Measurements from ENCODE around the gene ITGA11.

DNA sequence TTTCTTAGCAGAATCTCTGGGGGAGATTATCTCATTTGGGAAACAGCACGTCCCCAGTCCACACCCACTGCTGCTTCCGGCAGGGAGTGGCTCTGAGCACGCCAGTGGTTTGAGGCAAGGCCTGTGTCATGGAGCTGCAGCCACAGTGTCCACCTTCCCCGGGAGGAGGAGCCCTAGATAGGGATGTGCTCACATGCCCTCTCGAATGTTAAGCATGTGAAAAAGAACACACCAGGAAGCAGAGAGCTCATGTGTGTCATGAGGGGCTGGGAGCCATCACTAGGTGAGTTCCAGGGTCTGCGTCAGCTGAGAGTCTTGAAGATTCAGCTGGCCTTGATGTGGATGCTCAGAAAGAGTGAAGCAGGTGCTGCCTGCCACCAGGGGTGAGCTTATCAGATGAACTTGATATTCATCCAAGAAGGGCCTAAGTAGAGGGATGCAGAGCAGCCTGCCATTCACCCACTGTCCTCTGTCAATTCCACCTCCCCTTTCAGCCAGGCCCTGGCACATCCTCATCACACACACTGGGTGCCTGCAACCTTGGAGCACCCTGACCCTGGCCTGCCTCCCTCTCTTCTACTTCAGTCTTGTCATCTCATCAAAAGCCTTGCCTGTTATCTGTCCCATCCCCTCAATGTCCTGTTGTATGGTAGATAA is 16.3 kb downstream of the ITGA11 start:
- TF ChIP-seq, protein P1, sequence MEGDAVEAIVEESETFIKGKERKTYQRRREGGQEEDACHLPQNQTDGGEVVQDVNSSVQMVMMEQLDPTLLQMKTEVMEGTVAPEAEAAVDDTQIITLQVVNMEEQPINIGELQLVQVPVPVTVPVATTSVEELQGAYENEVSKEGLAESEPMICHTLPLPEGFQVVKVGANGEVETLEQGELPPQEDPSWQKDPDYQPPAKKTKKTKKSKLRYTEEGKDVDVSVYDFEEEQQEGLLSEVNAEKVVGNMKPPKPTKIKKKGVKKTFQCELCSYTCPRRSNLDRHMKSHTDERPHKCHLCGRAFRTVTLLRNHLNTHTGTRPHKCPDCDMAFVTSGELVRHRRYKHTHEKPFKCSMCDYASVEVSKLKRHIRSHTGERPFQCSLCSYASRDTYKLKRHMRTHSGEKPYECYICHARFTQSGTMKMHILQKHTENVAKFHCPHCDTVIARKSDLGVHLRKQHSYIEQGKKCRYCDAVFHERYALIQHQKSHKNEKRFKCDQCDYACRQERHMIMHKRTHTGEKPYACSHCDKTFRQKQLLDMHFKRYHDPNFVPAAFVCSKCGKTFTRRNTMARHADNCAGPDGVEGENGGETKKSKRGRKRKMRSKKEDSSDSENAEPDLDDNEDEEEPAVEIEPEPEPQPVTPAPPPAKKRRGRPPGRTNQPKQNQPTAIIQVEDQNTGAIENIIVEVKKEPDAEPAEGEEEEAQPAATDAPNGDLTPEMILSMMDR (IDR thresholded peaks at IDR 0.05 in 8 of 11, conservative IDR thresholded peaks at IDR 0.05 in 3 of 11), result no peak
- no peak for TF ChIP-seq POLR2A (IDR thresholded peaks at IDR 0.05)

Data from spleen (tissue), 7 donors.